ENCODE results near the gene H1-8. TPM values are rescaled to one million over a fixed set of nuclear protein-coding genes. Genes with fewer than 3 reads are reported as not detected.

Gene H1-8
- total RNA-seq, 1 experiment from 2014 or later = not detected

GRCh38 chr3:129583289-129583688, 40.3 kb downstream of the H1-8 start:
- peaks cover 6% of the 10 kb centered on the region; the same call in 1 of the 2 replicates for H3F3A ChIP-seq (ENCODE audit: insufficient read depth, low read depth)
- no TSS peak for BruUV-seq (replicated peaks)
- H4K20me1 ChIP-seq (ENCODE audit: insufficient read depth) = no peaks in the 10 kb centered on the region
- no peak for TF ChIP-seq CTCF (conservative IDR thresholded peaks at IDR 0.05)
- TF ChIP-seq EZH2 (IDR thresholded peaks at IDR 0.05; ENCODE audit: low read depth) = no peak
- POLR2A ChIA-PET (ENCODE audit: unreplicated experiment) = interaction anchor here (0.5 kb wide), 1 partner anchor 513 kb away, joined by 5 read pairs; no protein-coding TSS in a partner anchor
- no peak overlapping the region for H3K4me3 ChIP-seq
- no peak for DNase-seq
- no peak overlapping the region for H3K4me2 ChIP-seq
- H3K9me3 ChIP-seq (ENCODE audit: insufficient read depth, low read depth) = no peaks in the 10 kb centered on the region
- H3K27me3 ChIP-seq (ENCODE audit: insufficient read depth, low read depth) = no peaks in the 10 kb centered on the region
- no peaks in the 10 kb centered on the region for H3K36me3 ChIP-seq (ENCODE audit: low read depth)
- intact Hi-C loops (cut with micrococcal nuclease; ENCODE audit: unreplicated experiment) = no loop called here
- peaks cover 12% of the 10 kb centered on the region for H3K4me1 ChIP-seq (replicated peaks; ENCODE audit: insufficient read depth)
- CTCF ChIA-PET = no interaction called here
- H3K9me2 ChIP-seq (ENCODE audit: insufficient read depth) = no peaks in the 10 kb centered on the region
- H3K79me2 ChIP-seq (ENCODE audit: low read depth) = no peaks in the 10 kb centered on the region
- no peak overlapping the region for H2AFZ ChIP-seq
- H3K27ac ChIP-seq = no peak overlapping the region

GRCh38 chr3:129584631-129585030, 41.7 kb downstream of the H1-8 start:
- Histone ChIP-seq H3K9me3 (ENCODE audit: insufficient read depth, low read depth) (no peaks in the 10 kb centered on the region), H4K20me1 (ENCODE audit: insufficient read depth) (no peaks in the 10 kb centered on the region), H3K36me3 (ENCODE audit: low read depth) (no peaks in the 10 kb centered on the region), H3K79me2 (ENCODE audit: low read depth) (no peaks in the 10 kb centered on the region), H3K27ac (no peak overlapping the region), H3K4me2 (no peak overlapping the region), H3K27me3 (ENCODE audit: insufficient read depth, low read depth) (no peaks in the 10 kb centered on the region), H2AFZ (no peak overlapping the region), H3K4me3 (no peak overlapping the region), H3K9me2 (ENCODE audit: insufficient read depth) (no peaks in the 10 kb centered on the region), H3K4me1 (replicated peaks; ENCODE audit: insufficient read depth) (peaks cover 12% of the 10 kb centered on the region), H3F3A (ENCODE audit: insufficient read depth, low read depth) (peaks cover 7% of the 10 kb centered on the region; the same call in 1 of the 2 replicates)
- TF ChIP-seq CTCF (conservative IDR thresholded peaks at IDR 0.05) (no peak), EZH2 (IDR thresholded peaks at IDR 0.05; ENCODE audit: low read depth) (no peak)
- no TSS peak for BruUV-seq (replicated peaks)
- intact Hi-C loops (cut with micrococcal nuclease; ENCODE audit: unreplicated experiment) = no loop called here
- ChIA-PET CTCF (no interaction called here), POLR2A (ENCODE audit: unreplicated experiment) (no interaction called here)
- no peak for DNase-seq

GRCh38 chr3:129585949-129586657, 43.1 kb downstream of the H1-8 start:
- no peaks in the 10 kb centered on the region for H3K36me3 ChIP-seq (ENCODE audit: low read depth)
- no TSS peak for BruUV-seq (replicated peaks)
- ChIA-PET CTCF (no interaction called here), POLR2A (ENCODE audit: unreplicated experiment) (no interaction called here)
- TF ChIP-seq EZH2 (IDR thresholded peaks at IDR 0.05; ENCODE audit: low read depth) (no peak), CTCF (conservative IDR thresholded peaks at IDR 0.05) (no peak)
- no peak for DNase-seq
- no peak overlapping the region for H2AFZ ChIP-seq
- intact Hi-C loops (cut with micrococcal nuclease; ENCODE audit: unreplicated experiment) = no loop called here
- no peaks in the 10 kb centered on the region for H4K20me1 ChIP-seq (ENCODE audit: insufficient read depth)
- H3K27ac ChIP-seq = no peak overlapping the region
- peaks cover 7% of the 10 kb centered on the region; the same call in 1 of the 2 replicates for H3F3A ChIP-seq (ENCODE audit: insufficient read depth, low read depth)
- H3K4me1 ChIP-seq (replicated peaks; ENCODE audit: insufficient read depth) = peaks cover 12% of the 10 kb centered on the region
- no peaks in the 10 kb centered on the region for H3K27me3 ChIP-seq (ENCODE audit: insufficient read depth, low read depth)
- H3K9me2 ChIP-seq (ENCODE audit: insufficient read depth) = no peaks in the 10 kb centered on the region
- H3K9me3 ChIP-seq (ENCODE audit: insufficient read depth, low read depth) = no peaks in the 10 kb centered on the region
- H3K4me3 ChIP-seq = no peak overlapping the region
- no peaks in the 10 kb centered on the region for H3K79me2 ChIP-seq (ENCODE audit: low read depth)
- H3K4me2 ChIP-seq = no peak overlapping the region
